Measurements from ENCODE around the gene PRKCD. TPM values are rescaled to one million over a fixed set of nuclear protein-coding genes. Genes with fewer than 3 reads are reported as not detected.

Gene PRKCD
- total RNA-seq, 2 donors from 2014 or later: 11.1 to 14.8 TPM

DNA sequence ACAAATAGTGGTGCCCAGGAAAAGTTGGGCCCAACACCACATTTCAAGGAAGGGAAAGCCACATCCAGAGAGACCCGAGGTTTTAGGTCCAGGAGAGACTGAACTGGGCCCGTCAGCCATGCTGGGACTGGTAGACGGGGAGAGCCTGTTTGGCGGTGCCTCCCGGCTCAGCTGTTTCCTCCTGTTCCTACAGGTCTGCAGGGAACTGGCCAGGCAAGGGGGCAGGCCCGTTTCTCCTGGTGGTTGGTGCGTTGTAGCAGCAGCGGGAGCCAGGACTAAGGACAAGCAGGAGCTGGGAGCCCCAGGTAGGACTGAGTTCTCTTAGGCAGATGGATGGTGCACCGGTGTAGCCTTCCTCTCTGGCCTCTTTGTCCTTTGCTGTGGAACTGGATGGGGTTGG, 3.9 kb downstream of the PRKCD start:
- no peak for DNase-seq (ENCODE audit: low spot score)
- Histone ChIP-seq H3K4me1 (peaks cover 0 to 69% of the 10 kb centered on the region in 2 donors), H3K4me3 (no peak overlapping the region), H3K36me3 (no peaks in the 10 kb centered on the region), H3K27me3 (no peaks in the 10 kb centered on the region), H3K9me3 (no peaks in the 10 kb centered on the region), H3K27ac (no peak overlapping the region)
- TF ChIP-seq, protein P1, sequence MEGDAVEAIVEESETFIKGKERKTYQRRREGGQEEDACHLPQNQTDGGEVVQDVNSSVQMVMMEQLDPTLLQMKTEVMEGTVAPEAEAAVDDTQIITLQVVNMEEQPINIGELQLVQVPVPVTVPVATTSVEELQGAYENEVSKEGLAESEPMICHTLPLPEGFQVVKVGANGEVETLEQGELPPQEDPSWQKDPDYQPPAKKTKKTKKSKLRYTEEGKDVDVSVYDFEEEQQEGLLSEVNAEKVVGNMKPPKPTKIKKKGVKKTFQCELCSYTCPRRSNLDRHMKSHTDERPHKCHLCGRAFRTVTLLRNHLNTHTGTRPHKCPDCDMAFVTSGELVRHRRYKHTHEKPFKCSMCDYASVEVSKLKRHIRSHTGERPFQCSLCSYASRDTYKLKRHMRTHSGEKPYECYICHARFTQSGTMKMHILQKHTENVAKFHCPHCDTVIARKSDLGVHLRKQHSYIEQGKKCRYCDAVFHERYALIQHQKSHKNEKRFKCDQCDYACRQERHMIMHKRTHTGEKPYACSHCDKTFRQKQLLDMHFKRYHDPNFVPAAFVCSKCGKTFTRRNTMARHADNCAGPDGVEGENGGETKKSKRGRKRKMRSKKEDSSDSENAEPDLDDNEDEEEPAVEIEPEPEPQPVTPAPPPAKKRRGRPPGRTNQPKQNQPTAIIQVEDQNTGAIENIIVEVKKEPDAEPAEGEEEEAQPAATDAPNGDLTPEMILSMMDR (IDR thresholded peaks at IDR 0.05): no peak

DNA sequence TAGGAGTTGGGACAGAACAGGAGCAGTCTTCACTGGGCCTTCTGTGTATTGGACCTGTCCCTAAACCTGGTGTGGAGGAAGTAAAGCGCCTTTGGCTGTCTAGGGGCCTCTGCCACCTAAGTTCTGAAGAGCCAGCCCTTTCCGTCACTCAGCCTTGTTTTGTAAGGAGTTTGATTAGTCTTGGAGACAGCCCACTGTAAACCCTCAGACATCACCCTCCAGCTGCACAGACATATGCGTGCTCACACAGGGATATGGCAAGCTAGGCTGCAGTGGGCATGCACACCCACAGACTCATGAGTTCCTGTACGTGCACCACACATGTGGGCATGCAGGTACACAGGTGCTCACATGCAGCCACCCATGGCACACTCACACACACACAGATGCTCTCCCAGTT, 5.2 kb downstream of the PRKCD start:
- Histone ChIP-seq H3K4me3 (no peak overlapping the region), H3K27ac (no peak overlapping the region), H3K4me1 (peaks cover 0 to 75% of the 10 kb centered on the region in 2 donors), H3K36me3 (no peaks in the 10 kb centered on the region), H3K9me3 (no peaks in the 10 kb centered on the region), H3K27me3 (no peaks in the 10 kb centered on the region)
- TF ChIP-seq, protein P1 (IDR thresholded peaks at IDR 0.05): no peak
- DNase-seq (ENCODE audit: low spot score): no peak

DNA sequence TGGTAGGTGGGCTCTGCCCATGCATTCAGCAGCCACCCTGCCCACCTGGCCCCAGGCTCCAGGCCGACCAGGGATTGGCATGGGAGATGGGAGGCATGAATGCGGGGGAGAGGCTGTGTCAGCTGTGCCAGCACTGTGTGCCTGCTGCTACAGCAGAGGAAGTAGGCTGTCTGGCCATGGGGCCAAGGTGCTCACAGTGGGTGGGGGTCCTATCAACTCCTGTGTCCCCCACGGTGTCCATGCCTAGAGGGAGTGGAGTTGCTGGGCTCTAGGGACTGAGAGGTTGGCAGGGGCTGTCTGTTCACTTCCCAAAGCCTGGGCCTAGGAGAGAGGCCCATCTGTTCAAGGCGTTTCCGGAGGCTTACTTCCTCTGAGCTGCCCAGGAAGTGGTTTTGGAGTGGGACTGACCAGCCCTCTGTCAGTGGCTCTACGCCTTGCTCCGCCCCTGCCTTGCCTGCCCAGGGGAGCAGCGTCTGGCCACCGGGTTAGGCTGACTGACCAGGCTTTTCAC, 5.8 kb downstream of the PRKCD start:
- Histone ChIP-seq H3K4me3 (no peak overlapping the region), H3K4me1 (peaks cover 0 to 75% of the 10 kb centered on the region in 2 donors)

DNA sequence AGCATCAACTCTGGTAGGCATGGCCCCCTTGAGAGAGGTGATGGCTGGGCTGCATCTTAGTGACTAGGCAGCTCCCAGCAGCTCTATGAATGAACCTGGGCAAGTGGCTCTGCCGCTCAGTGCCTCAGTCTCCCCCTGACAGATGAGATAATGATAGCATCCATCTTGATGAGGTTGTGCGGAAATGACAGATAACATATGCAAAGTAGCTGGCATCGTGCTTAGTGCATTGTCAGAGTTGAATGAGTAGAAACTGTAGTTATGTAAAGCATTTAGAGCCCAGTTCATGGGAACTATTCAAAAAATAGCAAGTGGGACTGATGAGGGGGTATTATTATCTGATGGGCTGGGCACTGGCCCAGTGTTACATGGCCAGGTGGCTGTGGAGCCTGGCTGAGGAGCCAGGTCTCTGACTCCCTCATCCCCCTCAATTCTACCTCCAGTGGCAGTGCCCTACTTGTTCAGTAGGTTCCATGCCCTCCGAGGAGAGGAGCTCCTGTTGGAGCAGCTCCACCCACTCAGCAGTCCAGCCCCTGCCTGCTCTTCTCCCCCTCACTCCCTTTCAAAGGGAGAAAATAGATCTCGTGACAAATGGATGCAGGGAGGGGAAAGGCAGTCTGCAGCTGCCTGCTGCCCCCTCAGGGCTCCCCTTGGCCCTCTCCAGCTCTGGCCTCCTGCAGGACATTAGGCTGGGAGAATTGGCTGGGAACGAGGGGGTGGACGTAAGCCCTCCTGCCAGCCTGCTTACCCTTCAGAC, 6.6 kb downstream of the PRKCD start:
- TF ChIP-seq, protein P1 (IDR thresholded peaks at IDR 0.05): no peak
- no peak overlapping the region for H3K4me3 ChIP-seq
- no peaks in the 10 kb centered on the region for H3K27me3 ChIP-seq
- DNase-seq (ENCODE audit: low spot score): no peak
- no peaks in the 10 kb centered on the region for H3K36me3 ChIP-seq
- H3K27ac ChIP-seq: no peak overlapping the region
- no peaks in the 10 kb centered on the region for H3K9me3 ChIP-seq
- H3K4me1 ChIP-seq: peaks cover 0 to 74% of the 10 kb centered on the region in 2 donors

More for the DNA sequence above, 5.8 kb downstream of the PRKCD start:
- peak; percentile 71 for DNase-seq (ENCODE audit: low spot score)
- Histone ChIP-seq H3K27ac (peak overlapping the region in 1 of 2 donors; percentile 61), H3K9me3 (no peaks in the 10 kb centered on the region), H3K36me3 (no peaks in the 10 kb centered on the region), H3K27me3 (no peaks in the 10 kb centered on the region)
- TF ChIP-seq, protein P1 (IDR thresholded peaks at IDR 0.05): no peak

DNA sequence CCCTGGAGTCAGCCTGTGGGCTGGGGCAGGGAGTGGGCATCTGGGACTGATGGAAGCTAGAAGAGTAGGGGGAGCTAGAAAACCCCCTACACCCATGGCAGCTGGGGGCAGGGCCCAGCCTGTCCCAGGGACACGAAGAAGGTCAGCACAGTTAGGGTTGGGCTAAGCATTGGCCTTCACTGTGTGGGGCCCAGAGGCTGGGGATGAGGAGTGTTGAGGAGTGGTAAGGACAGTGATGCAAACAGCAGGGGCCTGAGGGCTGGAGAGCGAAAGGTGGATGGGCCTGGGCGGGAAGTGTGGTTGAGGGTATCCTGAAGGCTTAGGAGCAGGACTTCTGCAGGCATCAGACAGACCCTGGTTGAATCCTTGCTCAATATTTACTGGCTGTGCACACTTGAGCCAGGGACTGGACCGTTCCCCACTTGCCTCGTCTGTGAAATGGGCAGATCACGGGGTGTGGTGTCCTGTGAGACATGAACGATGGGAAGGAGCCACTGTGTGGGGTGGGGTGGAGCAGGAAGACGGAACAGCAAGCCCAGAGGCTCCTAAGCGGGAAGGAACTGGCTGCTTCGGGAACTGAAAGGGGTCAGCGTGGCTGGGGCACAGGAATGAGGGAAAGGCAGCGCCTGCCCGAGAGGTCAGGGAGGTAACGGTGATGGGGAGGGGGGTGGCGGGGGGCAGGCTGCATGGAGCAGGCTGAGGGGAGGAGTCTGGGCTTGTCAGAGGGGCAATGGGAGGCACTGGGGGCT, 7.3 kb downstream of the PRKCD start:
- Histone ChIP-seq H3K9me3 (no peaks in the 10 kb centered on the region), H3K27me3 (no peaks in the 10 kb centered on the region), H3K27ac (peak overlapping the region in 1 of 2 donors; percentile 16), H3K4me3 (peak overlapping the region in 1 of 2 donors; percentile 11), H3K36me3 (no peaks in the 10 kb centered on the region), H3K4me1 (peaks cover 0 to 68% of the 10 kb centered on the region in 2 donors)
- TF ChIP-seq, protein P1 (IDR thresholded peaks at IDR 0.05): no peak
- no peak for DNase-seq (ENCODE audit: low spot score)
